GM23338 (cell line): ENCODE results near the gene TLE2.

Experiments used
- CREB1 ChIP-seq: fragments of 250-450 bp; sonication (Bioruptor Pico); IDR thresholded peaks from 2 replicates; pipeline ENCODE4 v1.5.0; 2020; ENCODE audit warnings: low read depth, mild to moderate bottlenecking, moderate library complexity
- CTCF ChIP-seq, 2 experiments: fragments of 200-600 bp in 1 of 2; sonication (generic) in 1 of 2; conservative IDR thresholded peaks; 2 replicates each; pipeline versions ENCODE4 v1.5.1 to v1.6.1; 2016 to 2017; ENCODE audit warnings: antibody characterized with exemption in 2 of 2, low read depth in 2 of 2, mild to moderate bottlenecking in 2 of 2, moderate library complexity in 1 of 2
- ETS1 ChIP-seq: IDR thresholded peaks from 2 replicates; pipeline ENCODE4 v1.6.1; 2016; ENCODE audit warnings: antibody characterized with exemption
- EZH2 ChIP-seq: fragments of 200-600 bp; sonication (generic); IDR thresholded peaks from one replicate; pipeline ENCODE4 v1.8.0; 2017; ENCODE audit warnings: antibody characterized with exemption, mild to moderate bottlenecking, low read depth; ENCODE audit not compliant: unreplicated experiment
- EZH2phosphoT487 ChIP-seq: fragments of 200-600 bp; sonication (generic); IDR thresholded peaks from one replicate; pipeline ENCODE4 v1.8.1; 2018; ENCODE audit warnings: antibody characterized with exemption; ENCODE audit not compliant: unreplicated experiment
- NANOG ChIP-seq: IDR thresholded peaks from 2 replicates; pipeline ENCODE4 v1.6.1; 2016; ENCODE audit warnings: antibody characterized with exemption, borderline replicate concordance
- POLR2AphosphoS5 ChIP-seq: IDR thresholded peaks from 2 replicates; pipeline ENCODE4 v1.6.1; 2016; ENCODE audit warnings: antibody characterized with exemption, low read depth
- REST ChIP-seq: IDR thresholded peaks from one replicate; pipeline ENCODE4 v1.6.1; 2018; ENCODE audit warnings: antibody characterized with exemption; ENCODE audit not compliant: unreplicated experiment
- STAT1 ChIP-seq: IDR thresholded peaks from one replicate; pipeline ENCODE4 v1.6.1; 2016; ENCODE audit warnings: antibody characterized with exemption; ENCODE audit not compliant: unreplicated experiment
- ZNF462 ChIP-seq: fragments of 250-450 bp; sonication (Bioruptor Pico); IDR thresholded peaks from 2 replicates; pipeline ENCODE4 v1.5.0; 2020; ENCODE audit warnings: mild to moderate bottlenecking, moderate library complexity

- TF ChIP-seq EZH2phosphoT487 (no peak), CTCF (conservative IDR thresholded peaks at IDR 0.05; ENCODE audit: low read depth in 2 of 2) (no peak), EZH2 (no peak), CREB1 (CRISPR knock-in tag) (no peak), POLR2AphosphoS5 (no peak), REST (no peak), NANOG (no peak), STAT1 (no peak), ETS1 (no peak), ZNF462 (CRISPR knock-in tag) (no peak)
Measured at GRCh38 chr19:3054972-3055740, 26.1 kb upstream of the TLE2 start.
